Measurements from ENCODE around the gene DNMT3A. TPM values are rescaled to one million over a fixed set of nuclear protein-coding genes. Genes with fewer than 3 reads are reported as not detected.
A peak's percentile ranks its signal among the peaks of the same experiment; 100 is the strongest.
"Not testable (repeated sequence)": the region's sequence is repeated elsewhere in the genome, so short reads cannot be mapped to it uniquely, and the experiment has no call there.

Gene DNMT3A
- total and polyA plus RNA-seq, 3 experiments from 2014 or later: 19.4 to 80.7 (median 77.9) TPM

- POLR2A ChIA-PET: interaction anchor here (0.6 to 1.9 kb wide), 4 partner anchors 57 to 855 kb away, joined by 3 to 11 read pairs (median 6); no protein-coding TSS in a partner anchor
- no peaks in the 10 kb centered on the region for H3K9me3 Mint-ChIP-seq
- peak overlapping the region; percentile 58 for H3K4me3 ChIP-seq (ENCODE audit: low read length)
- no peaks in the 10 kb centered on the region for H3K9me3 ChIP-seq (ENCODE audit: low read length)
- peaks cover 6 to 11% (median 7%) of the 10 kb centered on the region in 3 donors for H3K4me1 Mint-ChIP-seq
- H3K27me3 Mint-ChIP-seq: peaks cover 0 to 3% of the 10 kb centered on the region in 2 donors
- H3K4me3 Mint-ChIP-seq: peak overlapping the region; percentile 75 to 85 (median 80)
- no peaks in the 10 kb centered on the region for H3K4me1 ChIP-seq (ENCODE audit: insufficient read depth, low read length)
- CTCF ChIA-PET: interaction anchor here (0.8 to 1.6 kb wide), 4 partner anchors 9 to 61 kb away, joined by 3 to 6 read pairs (median 5); no protein-coding TSS in a partner anchor
- peak overlapping the region; percentile 69 to 96 (median 92) for H3K27ac Mint-ChIP-seq
- no peaks in the 10 kb centered on the region for H3K36me3 Mint-ChIP-seq
- DNase-seq: peak; percentile 78 to 92 (median 87)
- no peaks in the 10 kb centered on the region for H3K36me3 ChIP-seq (ENCODE audit: insufficient read depth, low read length)
- no peaks in the 10 kb centered on the region for H3K27me3 ChIP-seq (ENCODE audit: insufficient read depth, low read length, poor library complexity, severe bottlenecking)
- no peak overlapping the region for H3K27ac ChIP-seq (ENCODE audit: low read depth, low read length)
These were observed 125.6 kb downstream of the DNMT3A start for GRCh38 chr2:25215948-25216679.

DNA sequence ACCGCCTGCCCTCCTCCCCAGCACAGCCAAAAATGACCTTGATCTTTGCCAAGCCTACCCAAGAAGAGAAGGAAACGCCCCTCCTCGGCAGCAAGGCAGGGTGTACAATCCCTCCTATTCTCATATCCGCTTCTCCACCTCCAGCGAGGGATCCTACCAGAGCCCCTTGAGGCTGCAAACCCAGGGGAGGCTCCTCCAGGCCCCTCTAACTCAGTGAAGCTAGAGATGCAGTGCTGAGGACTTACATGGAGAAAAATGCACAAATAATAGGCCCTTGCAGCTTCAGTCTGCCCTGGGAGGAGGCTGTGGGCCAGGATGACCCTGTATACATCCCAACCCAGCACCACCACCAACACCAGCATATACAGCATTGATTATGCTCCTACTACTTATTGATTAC is 126.5 kb downstream of the DNMT3A start:
- Mint-ChIP-seq H3K4me1 (peaks cover 10 to 17% (median 11%) of the 10 kb centered on the region in 3 donors), H3K27ac (peak overlapping the region; percentile 69 to 96 (median 92)), H3K36me3 (no peaks in the 10 kb centered on the region), H3K27me3 (peaks cover 0 to 2% of the 10 kb centered on the region in 2 donors), H3K9me3 (no peaks in the 10 kb centered on the region), H3K4me3 (peak overlapping the region; percentile 66 to 84 (median 78))
- CTCF ChIA-PET: interaction anchor here (1.6 kb wide), 1 partner anchor 18 kb away, joined by 6 read pairs; no protein-coding TSS in a partner anchor
- H3K27ac ChIP-seq (ENCODE audit: low read depth, low read length): no peak overlapping the region
- H3K9me3 ChIP-seq (ENCODE audit: low read length): no peaks in the 10 kb centered on the region
- H3K27me3 ChIP-seq (ENCODE audit: insufficient read depth, low read length, poor library complexity, severe bottlenecking): no peaks in the 10 kb centered on the region
- peaks cover 1% of the 10 kb centered on the region for H3K4me1 ChIP-seq (ENCODE audit: insufficient read depth, low read length)
- no peak for DNase-seq
- no peaks in the 10 kb centered on the region for H3K36me3 ChIP-seq (ENCODE audit: insufficient read depth, low read length)
- no peak overlapping the region for H3K4me3 ChIP-seq (ENCODE audit: low read length)
- POLR2A ChIA-PET: interaction anchor here (1.3 to 1.9 kb wide), 2 partner anchors 58 to 71 kb away, joined by 9 to 11 read pairs; no protein-coding TSS in a partner anchor

GRCh38 chr2:25213229-25213628 is 128.5 kb downstream of the DNMT3A start:
- Mint-ChIP-seq H3K27me3 (peaks cover 0 to 1% of the 10 kb centered on the region in 2 donors), H3K4me3 (no peak overlapping the region), H3K9me3 (no peaks in the 10 kb centered on the region), H3K27ac (peak overlapping the region in 4 of 8 donors; percentile 7 to 75 (median 46)), H3K36me3 (no peaks in the 10 kb centered on the region), H3K4me1 (peaks cover 19 to 28% (median 22%) of the 10 kb centered on the region in 3 donors)
- no peaks in the 10 kb centered on the region for H3K27me3 ChIP-seq (ENCODE audit: insufficient read depth, low read length, poor library complexity, severe bottlenecking)
- no peaks in the 10 kb centered on the region for H3K36me3 ChIP-seq (ENCODE audit: insufficient read depth, low read length)
- H3K4me1 ChIP-seq (ENCODE audit: insufficient read depth, low read length): peaks cover 10% of the 10 kb centered on the region
- ChIA-PET POLR2A (no interaction called here), CTCF (no interaction called here)
- H3K27ac ChIP-seq (ENCODE audit: low read depth, low read length): no peak overlapping the region
- no peak overlapping the region for H3K4me3 ChIP-seq (ENCODE audit: low read length)
- no peaks in the 10 kb centered on the region for H3K9me3 ChIP-seq (ENCODE audit: low read length)
- DNase-seq: no peak

GRCh38 chr2:25210923-25211322 is 130.8 kb downstream of the DNMT3A start:
- H3K36me3 Mint-ChIP-seq; DNase-seq; H3K9me3 Mint-ChIP-seq; H3K27me3 ChIP-seq (ENCODE audit: insufficient read depth, low read length, poor library complexity, severe bottlenecking); H3K9me3 ChIP-seq (ENCODE audit: low read length); H3K4me3 ChIP-seq (ENCODE audit: low read length); H3K27me3 Mint-ChIP-seq; H3K36me3 ChIP-seq (ENCODE audit: insufficient read depth, low read length); H3K27ac ChIP-seq (ENCODE audit: low read depth, low read length); H3K4me1 ChIP-seq (ENCODE audit: insufficient read depth, low read length): not testable (repeated sequence)
- Mint-ChIP-seq H3K4me3 (peak overlapping the region in 4 of 7 donors; percentile 24 to 55 (median 37)), H3K27ac (peak overlapping the region in 7 of 8 donors; percentile 15 to 82 (median 41)), H3K4me1 (peaks cover 19 to 28% (median 22%) of the 10 kb centered on the region in 3 donors)
- ChIA-PET POLR2A (interaction anchor here (0.7 kb wide), 2 partner anchors 309 to 393 kb away, joined by 6 to 7 read pairs; no protein-coding TSS in a partner anchor), CTCF (interaction anchor here (1.2 kb wide), 1 partner anchor 8 kb away, joined by 4 read pairs; no protein-coding TSS in a partner anchor)

DNA sequence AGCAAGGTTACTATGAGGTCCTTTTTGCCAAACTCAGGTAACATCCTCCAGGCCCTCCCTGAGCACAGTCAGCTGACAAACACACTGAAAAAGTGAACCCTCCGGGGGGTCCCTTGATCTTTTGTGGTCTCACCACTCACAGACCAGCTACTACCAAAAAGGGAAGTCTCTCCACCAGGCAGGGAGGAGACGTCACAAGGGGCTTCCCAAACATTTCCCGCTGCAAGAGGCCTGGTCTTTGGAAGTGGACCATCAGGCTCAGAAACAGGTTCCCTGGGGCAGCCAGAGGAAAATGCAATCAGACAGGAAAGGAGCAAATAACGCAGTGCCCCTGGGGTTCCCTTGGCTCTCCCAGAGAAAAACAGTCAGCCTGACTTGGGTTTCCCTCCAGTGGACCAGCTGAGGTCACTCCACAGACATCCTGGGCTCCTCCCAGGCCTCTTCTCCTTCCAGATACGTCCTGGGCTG is 134.6 kb downstream of the DNMT3A start:
- H3K9me3 Mint-ChIP-seq: no peaks in the 10 kb centered on the region
- no peak overlapping the region for H3K27ac ChIP-seq (ENCODE audit: low read depth, low read length)
- no peaks in the 10 kb centered on the region for H3K9me3 ChIP-seq (ENCODE audit: low read length)
- no peaks in the 10 kb centered on the region for H3K36me3 ChIP-seq (ENCODE audit: insufficient read depth, low read length)
- peak in 1 of 5 donors; percentile 59 for DNase-seq
- POLR2A ChIA-PET: interaction anchor here (0.5 kb wide), 1 partner anchor 83 kb away, joined by 3 read pairs; no protein-coding TSS in a partner anchor
- H3K4me1 ChIP-seq (ENCODE audit: insufficient read depth, low read length): peaks cover 16% of the 10 kb centered on the region
- CTCF ChIA-PET: interaction anchor here (1.0 to 2.3 kb wide), 3 partner anchors 10 to 66 kb away, joined by 3 to 8 read pairs (median 3); no protein-coding TSS in a partner anchor
- no peak overlapping the region for H3K27ac Mint-ChIP-seq
- H3K27me3 Mint-ChIP-seq: no peaks in the 10 kb centered on the region
- H3K27me3 ChIP-seq (ENCODE audit: insufficient read depth, low read length, poor library complexity, severe bottlenecking): no peaks in the 10 kb centered on the region
- H3K36me3 Mint-ChIP-seq: no peaks in the 10 kb centered on the region
- peak overlapping the region in 1 of 7 donors; percentile 24 for H3K4me3 Mint-ChIP-seq
- H3K4me1 Mint-ChIP-seq: peaks cover 16 to 28% (median 21%) of the 10 kb centered on the region in 3 donors
- H3K4me3 ChIP-seq (ENCODE audit: low read length): no peak overlapping the region

DNA sequence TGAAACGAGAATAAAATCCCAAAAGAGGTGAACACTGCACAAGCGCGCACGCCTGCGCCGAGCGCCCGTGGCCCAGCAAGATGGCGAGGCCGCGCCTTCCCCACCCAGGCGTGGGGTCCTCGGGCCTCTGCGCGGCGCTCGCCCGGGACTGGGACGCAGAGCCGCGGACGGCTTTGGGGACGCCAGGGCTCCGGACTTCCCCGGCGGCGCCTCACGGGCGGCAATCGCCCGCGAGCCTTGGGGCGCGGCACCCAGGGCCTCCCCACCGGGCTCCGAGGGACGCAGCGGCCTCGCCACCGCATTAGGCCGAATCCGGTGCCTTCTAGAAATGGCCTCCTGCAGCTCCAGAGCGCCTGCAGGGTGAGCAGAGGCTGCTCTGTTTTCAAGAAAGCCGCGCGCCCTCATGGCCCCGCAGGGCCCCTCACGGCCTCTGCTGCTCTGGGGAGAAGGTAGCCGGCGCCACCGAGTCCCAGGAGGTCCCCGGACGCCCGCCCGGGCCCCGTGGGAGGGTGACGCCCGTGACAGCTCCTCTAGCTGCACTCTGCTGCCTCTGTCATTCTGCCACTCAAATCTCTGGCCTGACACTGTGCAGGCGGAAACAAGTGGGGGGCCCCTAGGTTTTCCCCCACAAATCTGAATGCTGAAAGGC is 137.4 kb downstream of the DNMT3A start:
- no peaks in the 10 kb centered on the region for H3K27me3 ChIP-seq (ENCODE audit: insufficient read depth, low read length, poor library complexity, severe bottlenecking)
- no peaks in the 10 kb centered on the region for H3K9me3 ChIP-seq (ENCODE audit: low read length)
- Mint-ChIP-seq H3K9me3 (no peaks in the 10 kb centered on the region), H3K4me3 (no peak overlapping the region), H3K27me3 (no peaks in the 10 kb centered on the region), H3K36me3 (no peaks in the 10 kb centered on the region), H3K27ac (no peak overlapping the region), H3K4me1 (peaks cover 5 to 10% (median 6%) of the 10 kb centered on the region in 3 donors)
- H3K4me1 ChIP-seq (ENCODE audit: insufficient read depth, low read length): peaks cover 8% of the 10 kb centered on the region
- H3K4me3 ChIP-seq (ENCODE audit: low read length): no peak overlapping the region
- no peaks in the 10 kb centered on the region for H3K36me3 ChIP-seq (ENCODE audit: insufficient read depth, low read length)
- ChIA-PET POLR2A (interaction anchor here (0.5 kb wide), 1 partner anchor 86 kb away, joined by 3 read pairs; no protein-coding TSS in a partner anchor), CTCF (no interaction called here)
- H3K27ac ChIP-seq (ENCODE audit: low read depth, low read length): no peak overlapping the region
- DNase-seq: no peak

DNA sequence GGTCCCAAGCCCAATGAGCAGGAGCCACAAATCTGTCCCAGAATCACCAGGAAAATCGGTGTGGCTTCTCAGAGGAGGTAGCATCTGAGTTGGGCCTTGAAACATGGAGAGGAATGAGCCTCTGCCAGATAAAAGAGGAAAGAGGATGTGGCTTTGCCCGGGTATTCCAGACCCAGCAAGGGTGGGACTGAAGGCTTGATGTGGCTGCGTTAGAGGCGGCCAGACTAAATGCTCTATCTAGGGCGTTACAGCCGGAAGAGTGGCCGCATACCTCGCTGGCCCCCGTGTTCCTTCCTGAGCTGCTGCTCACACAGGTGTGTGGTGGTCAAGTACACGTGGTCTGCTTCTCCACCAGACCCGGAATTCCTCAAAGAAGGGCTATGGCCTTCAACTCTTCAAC is 139.4 kb downstream of the DNMT3A start:
- Mint-ChIP-seq H3K27me3 (no peaks in the 10 kb centered on the region), H3K36me3 (no peaks in the 10 kb centered on the region), H3K27ac (peak overlapping the region in 2 of 8 donors; percentile 43 to 72), H3K4me1 (peaks cover 4 to 8% (median 5%) of the 10 kb centered on the region in 3 donors), H3K4me3 (no peak overlapping the region), H3K9me3 (no peaks in the 10 kb centered on the region)
- POLR2A ChIA-PET: no interaction called here
- no peak for DNase-seq
- no peaks in the 10 kb centered on the region for H3K9me3 ChIP-seq (ENCODE audit: low read length)
- peaks cover 8% of the 10 kb centered on the region for H3K4me1 ChIP-seq (ENCODE audit: insufficient read depth, low read length)
- CTCF ChIA-PET: no interaction called here
- H3K4me3 ChIP-seq (ENCODE audit: low read length): no peak overlapping the region
- no peaks in the 10 kb centered on the region for H3K36me3 ChIP-seq (ENCODE audit: insufficient read depth, low read length)
- H3K27me3 ChIP-seq (ENCODE audit: insufficient read depth, low read length, poor library complexity, severe bottlenecking): no peaks in the 10 kb centered on the region
- H3K27ac ChIP-seq (ENCODE audit: low read depth, low read length): no peak overlapping the region

Measured in CD8-positive, alpha-beta memory T cell (primary cell).